IPS-15b (cell line): Measurements from ENCODE around the gene GOLGB1.
"Not testable (repeated sequence)": the region's sequence is repeated elsewhere in the genome, so short reads cannot be mapped to it uniquely, and the experiment has no call there.

Experiments
- H3K27me3 ChIP-seq: one replicate; pipeline ENCODE4 v1.6.1; 2013; ENCODE audit warnings: low read length; ENCODE audit not compliant: control insufficient read depth, insufficient read depth
- H3K36me3 ChIP-seq: one replicate; pipeline ENCODE4 v1.6.1; 2013; ENCODE audit warnings: low read length; ENCODE audit not compliant: control insufficient read depth, insufficient read depth
- H3K4me1 ChIP-seq: one replicate; pipeline ENCODE4 v1.6.1; 2013; ENCODE audit warnings: mild to moderate bottlenecking, low read length; ENCODE audit not compliant: control insufficient read depth, insufficient read depth
- H3K4me3 ChIP-seq: one replicate; pipeline ENCODE4 v1.5.1; 2013; ENCODE audit warnings: low read depth, low read length
- H3K9ac ChIP-seq: one replicate; pipeline ENCODE4 v1.6.1; 2013; ENCODE audit warnings: low read depth, mild to moderate bottlenecking, low read length
- H3K9me3 ChIP-seq: one replicate; pipeline ENCODE4 v1.6.1; 2013; ENCODE audit warnings: mild to moderate bottlenecking, low read length; ENCODE audit not compliant: control insufficient read depth, insufficient read depth

GOLGB1 gene

GRCh38 chr3:121759541-121760202 lies 10.1 kb upstream of the GOLGB1 start:
- Histone ChIP-seq H3K27me3 (peaks cover 2% of the 10 kb centered on the region), H3K9ac (no peak overlapping the region), H3K9me3 (no peaks in the 10 kb centered on the region), H3K4me1 (no peaks in the 10 kb centered on the region), H3K36me3 (no peaks in the 10 kb centered on the region), H3K4me3 (no peak overlapping the region)

- Histone ChIP-seq H3K36me3 (no peaks in the 10 kb centered on the region), H3K27me3 (peaks cover 2% of the 10 kb centered on the region), H3K9ac (no peak overlapping the region), H3K4me1 (no peaks in the 10 kb centered on the region), H3K9me3 (no peaks in the 10 kb centered on the region), H3K4me3 (no peak overlapping the region)
These were observed 9.3 kb upstream of the GOLGB1 start for GRCh38 chr3:121758727-121759450.

- H3K4me3 ChIP-seq: no peak overlapping the region
- H3K36me3 ChIP-seq: no peaks in the 10 kb centered on the region
- H3K9ac ChIP-seq: no peak overlapping the region
- H3K4me1 ChIP-seq: no peaks in the 10 kb centered on the region
- no peaks in the 10 kb centered on the region for H3K9me3 ChIP-seq
- H3K27me3 ChIP-seq: peaks cover 2% of the 10 kb centered on the region
These were observed 8.4 kb upstream of the GOLGB1 start for GRCh38 chr3:121757812-121758545.

GRCh38 chr3:121757087-121757811 lies 7.7 kb upstream of the GOLGB1 start:
- H3K9ac ChIP-seq: no peak overlapping the region
- H3K4me3 ChIP-seq: no peak overlapping the region
- no peaks in the 10 kb centered on the region for H3K4me1 ChIP-seq
- peaks cover 2% of the 10 kb centered on the region for H3K27me3 ChIP-seq
- H3K36me3 ChIP-seq: no peaks in the 10 kb centered on the region
- no peaks in the 10 kb centered on the region for H3K9me3 ChIP-seq

- no peaks in the 10 kb centered on the region for H3K27me3 ChIP-seq
- no peak overlapping the region for H3K4me3 ChIP-seq
- H3K4me1 ChIP-seq: no peaks in the 10 kb centered on the region
- H3K9me3 ChIP-seq: no peaks in the 10 kb centered on the region
- H3K36me3 ChIP-seq: no peaks in the 10 kb centered on the region
- H3K9ac ChIP-seq: no peak overlapping the region
These were observed 3.2 kb upstream of the GOLGB1 start for GRCh38 chr3:121752772-121753171.

GRCh38 chr3:121752261-121752660 lies 2.7 kb upstream of the GOLGB1 start:
- no peak overlapping the region for H3K4me3 ChIP-seq
- no peak overlapping the region for H3K9ac ChIP-seq
- H3K36me3 ChIP-seq: no peaks in the 10 kb centered on the region
- H3K4me1 ChIP-seq: no peaks in the 10 kb centered on the region
- H3K9me3 ChIP-seq: no peaks in the 10 kb centered on the region
- H3K27me3 ChIP-seq: no peaks in the 10 kb centered on the region

- peak overlapping the region; percentile 62 for H3K9ac ChIP-seq
- H3K36me3 ChIP-seq: no peaks in the 10 kb centered on the region
- H3K27me3 ChIP-seq: no peaks in the 10 kb centered on the region
- H3K4me1 ChIP-seq: no peaks in the 10 kb centered on the region
- H3K9me3 ChIP-seq: no peaks in the 10 kb centered on the region
- peak overlapping the region; percentile 86 for H3K4me3 ChIP-seq
These were observed 510 bp upstream of the GOLGB1 start for GRCh38 chr3:121750087-121750415.

GRCh38 chr3:121748680-121749275 lies 763 bp downstream of the GOLGB1 start:
- no peaks in the 10 kb centered on the region for H3K9me3 ChIP-seq
- no peaks in the 10 kb centered on the region for H3K27me3 ChIP-seq
- H3K9ac ChIP-seq: peak overlapping the region; percentile 93
- H3K4me1 ChIP-seq: no peaks in the 10 kb centered on the region
- H3K36me3 ChIP-seq: no peaks in the 10 kb centered on the region
- H3K4me3 ChIP-seq: peak overlapping the region; percentile 88

- H3K9ac ChIP-seq: no peak overlapping the region
- no peaks in the 10 kb centered on the region for H3K9me3 ChIP-seq
- H3K4me1 ChIP-seq: no peaks in the 10 kb centered on the region
- peak overlapping the region; percentile 88 for H3K4me3 ChIP-seq
- no peaks in the 10 kb centered on the region for H3K36me3 ChIP-seq
- H3K27me3 ChIP-seq: no peaks in the 10 kb centered on the region
These were observed 1.6 kb downstream of the GOLGB1 start for GRCh38 chr3:121747976-121748375.

- not testable (repeated sequence) for H3K4me1 ChIP-seq, H3K36me3 ChIP-seq, H3K9me3 ChIP-seq, H3K27me3 ChIP-seq, H3K9ac ChIP-seq, H3K4me3 ChIP-seq
These were observed 6.4 kb downstream of the GOLGB1 start for GRCh38 chr3:121743106-121743505.

- Histone ChIP-seq H3K9ac (no peak overlapping the region), H3K4me1 (no peaks in the 10 kb centered on the region), H3K9me3 (no peaks in the 10 kb centered on the region), H3K4me3 (no peak overlapping the region), H3K27me3 (no peaks in the 10 kb centered on the region), H3K36me3 (no peaks in the 10 kb centered on the region)
These were observed 8.6 kb downstream of the GOLGB1 start for GRCh38 chr3:121740896-121741295.
